HepG2 (cell line): ENCODE results near the gene ARHGEF10L. TPM values are rescaled to one million over a fixed set of nuclear protein-coding genes. Genes with fewer than 3 reads are reported as not detected.

ENCODE experiments used
- ATAC-seq: fragments of 200-7000 bp; cut with Tn5 transposase; 3 replicates; pipeline ENCODE4 v1.9.1; 2020; ENCODE audit warnings: mild to moderate bottlenecking, moderate library complexity
- BruUV-seq: library from RNA; stranded (reverse); fragments of 400-500 nt; replicated peaks from 2 replicates; lab custom pipeline; 2021; lab: Mats Ljungman, UMichigan
- CTCF ChIA-PET: fragments of 300-600 bp; formaldehyde crosslinking; extraction: SDS; loops from one replicate; lab custom pipeline; 2021; ENCODE audit warnings: low total read pairs, inconsistent platforms, low intra/inter-chr PET ratio; lab: Yijun Ruan, JAX
- POLR2A ChIA-PET: fragments of 350-600 bp; sonication (Branson Sonifier 250); formaldehyde crosslinking; loops from one replicate; lab custom pipeline; 2020; ENCODE audit warnings: antibody characterized with exemption, inconsistent platforms; lab: Yijun Ruan, JAX
- DNase-seq: peaks from one replicate; pipeline ENCODE4 v3.0.0-alpha.2; 2015; ENCODE audit warnings: low spot score
- FAIRE-seq: peaks from 3 replicates; lab custom pipeline; 2011; peaks lifted over from hg19 to GRCh38; lab: Jason Lieb, UNC
- H2AFZ ChIP-seq: one replicate; pipeline ENCODE4 v1.6.1; 2011; ENCODE audit warnings: low read length, inconsistent platforms
- H3K27ac ChIP-seq: fragments of 300-600 bp; 3 replicates; pipeline ENCODE4 v1.8.0; 2011; ENCODE audit warnings: mixed run types, mild to moderate bottlenecking, mixed read lengths, low read length, inconsistent platforms; ENCODE audit not compliant: insufficient read depth; ENCODE audit errors: extremely low read length
- H3K27me3 ChIP-seq, 2 experiments: fragments of 200-600 bp in 1 of 2; 2 replicates in 1 of 2; 3 replicates in 1 of 2; pipeline versions ENCODE4 v1.6.0 to v1.8.0; 2011; ENCODE audit warnings: low read length in 2 of 2, mild to moderate bottlenecking in 2 of 2, moderate library complexity in 2 of 2, inconsistent platforms in 1 of 2; ENCODE audit not compliant: insufficient read depth in 2 of 2, control insufficient read depth in 1 of 2
- H3K36me3 ChIP-seq, 2 experiments: fragments of 200-600 bp in 1 of 2; replicated peaks in 1 of 2; 2 replicates in 1 of 2; 3 replicates in 1 of 2; pipeline versions ENCODE4 v1.5.1 to v1.8.0; 2011; ENCODE audit warnings: low read length in 2 of 2, inconsistent platforms in 1 of 2; ENCODE audit not compliant: insufficient read depth in 2 of 2, control insufficient read depth in 1 of 2
- H3K4me1 ChIP-seq: 2 replicates; pipeline ENCODE4 v1.5.1; 2012; ENCODE audit warnings: low read length, inconsistent platforms; ENCODE audit not compliant: insufficient read depth
- H3K4me2 ChIP-seq: 2 replicates; pipeline ENCODE4 v1.6.0; 2011; ENCODE audit warnings: low read depth, low read length, inconsistent platforms
- H3K4me3 ChIP-seq, 3 experiments: fragments of 200-600 bp in 1 of 3; sonication (generic), shearing (Covaris generic) in 1 of 3; replicated peaks in 1 of 3; 2 replicates each; pipeline ENCODE4 v1.5.1; 2011 to 2016; ENCODE audit warnings: low read length in 3 of 3, inconsistent platforms in 2 of 3, low read depth in 2 of 3, mild to moderate bottlenecking in 2 of 3, control low read depth in 1 of 3, mixed read lengths in 1 of 3; ENCODE audit not compliant: insufficient read depth in 1 of 3
- H3K79me2 ChIP-seq: one replicate; pipeline ENCODE4 v1.6.1; 2011; ENCODE audit warnings: low read length, inconsistent platforms; ENCODE audit not compliant: insufficient read depth
- H3K9ac ChIP-seq: 2 replicates; pipeline ENCODE4 v1.6.0; 2011; ENCODE audit warnings: mild to moderate bottlenecking, low read depth, low read length, inconsistent platforms; ENCODE audit not compliant: insufficient read depth
- H3K9me3 ChIP-seq: 2 replicates; pipeline ENCODE4 v1.5.1; 2012; ENCODE audit warnings: mild to moderate bottlenecking, low read length
- H4K20me1 ChIP-seq: 2 replicates; pipeline ENCODE4 v1.6.0; 2011; ENCODE audit warnings: inconsistent platforms, mild to moderate bottlenecking, low read length, moderate library complexity; ENCODE audit not compliant: insufficient read depth
- ARID3A ChIP-seq: IDR thresholded peaks from 2 replicates; pipeline ENCODE4 v1.6.1; 2012; ENCODE audit warnings: low read depth, low read length, improper control_type of control experiment
- CEBPB ChIP-seq: IDR thresholded peaks from 2 replicates; pipeline ENCODE4 v1.6.1; 2011; ENCODE audit warnings: low read depth, low read length, improper control_type of control experiment, borderline replicate concordance
- NFKB2 ChIP-seq: sonication (generic); formaldehyde crosslinking; IDR thresholded peaks from 2 replicates; pipeline ENCODE4 v1.4.0; 2020; ENCODE audit warnings: missing genetic modification reagents, borderline replicate concordance
- ZBTB40 ChIP-seq, 2 experiments: fragments of 450-650 bp in 1 of 2; sonication (generic) in 1 of 2; formaldehyde crosslinking in 1 of 2; IDR thresholded peaks; 2 replicates each; pipeline versions ENCODE4 v1.6.1 to v1.8.0; 2016 to 2022; ENCODE audit warnings: antibody characterized with exemption in 1 of 2, mild to moderate bottlenecking in 1 of 2, missing genetic modification reagents in 1 of 2
- ZFP41 ChIP-seq: sonication (generic); formaldehyde crosslinking; IDR thresholded peaks from 2 replicates; pipeline ENCODE4 v1.4.0; 2020; ENCODE audit warnings: mild to moderate bottlenecking, missing genetic modification reagents, borderline replicate concordance
- ZNF136 ChIP-seq: sonication (generic); formaldehyde crosslinking; IDR thresholded peaks from 2 replicates; pipeline ENCODE4 v1.8.1; 2022; ENCODE audit warnings: low read depth, mild to moderate bottlenecking, moderate library complexity, missing genetic modification reagents
- ZNF224 ChIP-seq: sonication (generic); formaldehyde crosslinking; IDR thresholded peaks from 2 replicates; pipeline ENCODE4 v1.5.0; 2020; ENCODE audit warnings: mild to moderate bottlenecking, missing genetic modification reagents
- ZNF253 ChIP-seq: sonication (generic); formaldehyde crosslinking; IDR thresholded peaks from 2 replicates; pipeline ENCODE4 v1.8.0; 2022; ENCODE audit warnings: mild to moderate bottlenecking, missing genetic modification reagents, borderline replicate concordance
- ZNF562 ChIP-seq: sonication (generic); formaldehyde crosslinking; IDR thresholded peaks from 2 replicates; pipeline ENCODE4 v1.8.0; 2022; ENCODE audit warnings: missing genetic modification reagents, borderline replicate concordance
- WGBS: methylation state at CpG from one replicate; pipeline ENCODE4 v1.1.6; 2017; ENCODE audit warnings: low lambda C conversion rate; 5-methylcytosine and 5-hydroxymethylcytosine counted together
- in situ Hi-C: cut with HindIII; loops from 2 replicates; pipeline ENCODE4 v1.10.0; 2017; ENCODE audit warnings: low pct_unique_long_range_greater_than_20kb; ENCODE audit not compliant: extremely low pct_ligation_motif_present
- intact Hi-C: fragments of 100-400 bp; cut with micrococcal nuclease; formaldehyde crosslinking; loops from one replicate; pipeline ENCODE4 v1.10.0; 2022; ENCODE audit not compliant: unreplicated experiment
- polyA plus RNA-seq, 8 experiments: library from polyadenylated mRNA; depleted of rRNA in 3 of 8; stranded (reverse) in 7 of 8; unstranded in 1 of 8; fragments of >200 nt; fragmentation: Illumina TruSeq in 4 of 8; extraction: Trizol in 4 of 8; gene quantifications; 2 replicates each; pipeline versions ENCODE4 v1.2.1 to v1.2.3, GENCODE V29; 2011 to 2016; ENCODE audit warnings: low read depth in 4 of 8, missing spikeins in 1 of 8, mixed read lengths in 1 of 8; ENCODE audit not compliant: insufficient read depth in 1 of 8
- total RNA-seq, 5 experiments: library from RNA; depleted of rRNA; stranded (reverse); fragments of >200 nt; fragmentation: Illumina TruSeq; extraction: Trizol; gene quantifications; 2 replicates each; pipeline ENCODE4 v1.2.3, GENCODE V29; 2016; ENCODE audit warnings: low read depth in 1 of 5
- TF ChIP-seq, protein P1 (sequence below): sonication (generic); formaldehyde crosslinking; IDR thresholded peaks from 2 replicates; pipeline ENCODE4 v1.4.0; 2020; ENCODE audit warnings: mild to moderate bottlenecking, missing genetic modification reagents
- TF ChIP-seq, protein P2 (sequence below): sonication (generic); formaldehyde crosslinking; IDR thresholded peaks from 2 replicates; pipeline ENCODE4 v1.8.1; 2023; ENCODE audit warnings: mild to moderate bottlenecking, missing genetic modification reagents, borderline replicate concordance

The ARHGEF10L gene
- total and polyA plus RNA-seq, 2 of the 13 experiments (the other 11 are each of a cell fraction or from before 2014, with no cell fraction given): 46.5 to 78.3 TPM

GRCh38 chr1:17636612-17637011, 97.1 kb downstream of the ARHGEF10L start:
- intact Hi-C loops: no loop called here
- Histone ChIP-seq H3K4me2 (no peak overlapping the region), H3K27me3 (no peaks in the 10 kb centered on the region), H3K9ac (no peak overlapping the region), H3K36me3 (peaks cover 65 to 90% of the 10 kb centered on the region in 2 experiments), H3K9me3 (no peaks in the 10 kb centered on the region), H2AFZ (no peak overlapping the region), H3K4me1 (no peaks in the 10 kb centered on the region), H4K20me1 (peaks cover 6% of the 10 kb centered on the region; the same call in 1 of the 2 replicates), H3K4me3 (no peak overlapping the region), H3K79me2 (no peaks in the 10 kb centered on the region), H3K27ac (no peak overlapping the region)
- DNase-seq (no peak), ATAC-seq (no peak), FAIRE-seq (no peak)
- POLR2A ChIA-PET: no interaction called here
- WGBS: 100% methylated on average over 3 of the region's 3 CpGs
- CTCF ChIA-PET: no interaction called here
- in situ Hi-C loops: no loop called here
- no TSS peak for BruUV-seq
- TF ChIP-seq, protein P1, sequence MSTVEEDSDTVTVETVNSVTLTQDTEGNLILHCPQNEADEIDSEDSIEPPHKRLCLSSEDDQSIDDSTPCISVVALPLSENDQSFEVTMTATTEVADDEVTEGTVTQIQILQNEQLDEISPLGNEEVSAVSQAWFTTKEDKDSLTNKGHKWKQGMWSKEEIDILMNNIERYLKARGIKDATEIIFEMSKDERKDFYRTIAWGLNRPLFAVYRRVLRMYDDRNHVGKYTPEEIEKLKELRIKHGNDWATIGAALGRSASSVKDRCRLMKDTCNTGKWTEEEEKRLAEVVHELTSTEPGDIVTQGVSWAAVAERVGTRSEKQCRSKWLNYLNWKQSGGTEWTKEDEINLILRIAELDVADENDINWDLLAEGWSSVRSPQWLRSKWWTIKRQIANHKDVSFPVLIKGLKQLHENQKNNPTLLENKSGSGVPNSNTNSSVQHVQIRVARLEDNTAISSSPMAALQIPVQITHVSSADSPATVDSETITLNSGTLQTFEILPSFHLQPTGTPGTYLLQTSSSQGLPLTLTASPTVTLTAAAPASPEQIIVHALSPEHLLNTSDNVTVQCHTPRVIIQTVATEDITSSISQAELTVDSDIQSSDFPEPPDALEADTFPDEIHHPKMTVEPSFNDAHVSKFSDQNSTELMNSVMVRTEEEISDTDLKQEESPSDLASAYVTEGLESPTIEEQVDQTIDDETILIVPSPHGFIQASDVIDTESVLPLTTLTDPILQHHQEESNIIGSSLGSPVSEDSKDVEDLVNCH: no peak
- TF ChIP-seq ZNF136 (CRISPR knock-in tag) (no peak), ZBTB40 (IDR thresholded peaks at IDR 0.05) (no peak), ZBTB40 (CRISPR knock-in tag; IDR thresholded peaks at IDR 0.05) (no peak), ARID3A (no peak), NFKB2 (CRISPR knock-in tag) (no peak), ZFP41 (CRISPR knock-in tag) (no peak), CEBPB (no peak), ZNF562 (CRISPR knock-in tag) (no peak), ZNF253 (CRISPR knock-in tag) (no peak), ZNF224 (no peak)
- TF ChIP-seq, protein P2, sequence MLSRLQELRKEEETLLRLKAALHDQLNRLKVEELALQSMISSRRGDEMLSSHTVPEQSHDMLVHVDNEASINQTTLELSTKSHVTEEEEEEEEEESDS (CRISPR knock-in tag): no peak
